RPMI7951 (cell line): Measurements from ENCODE around the gene TSPAN9. TPM values are rescaled to one million over a fixed set of nuclear protein-coding genes. Genes with fewer than 3 reads are reported as not detected.
A peak's percentile ranks its signal among the peaks of the same experiment; 100 is the strongest.

Experiments used
- DNase-seq: peaks from one replicate; pipeline ENCODE4 v3.0.0-alpha.2; 2012; ENCODE audit warnings: low read depth
- total RNA-seq: library from RNA; depleted of rRNA; stranded (reverse); fragments of >200 nt; shearing (Covaris generic); gene quantifications from 2 replicates; pipeline ENCODE4 v1.2.3, GENCODE V29; 2014

TSPAN9 gene
- total RNA-seq, 1 experiment from 2014 or later: 37.6 TPM

DNA sequence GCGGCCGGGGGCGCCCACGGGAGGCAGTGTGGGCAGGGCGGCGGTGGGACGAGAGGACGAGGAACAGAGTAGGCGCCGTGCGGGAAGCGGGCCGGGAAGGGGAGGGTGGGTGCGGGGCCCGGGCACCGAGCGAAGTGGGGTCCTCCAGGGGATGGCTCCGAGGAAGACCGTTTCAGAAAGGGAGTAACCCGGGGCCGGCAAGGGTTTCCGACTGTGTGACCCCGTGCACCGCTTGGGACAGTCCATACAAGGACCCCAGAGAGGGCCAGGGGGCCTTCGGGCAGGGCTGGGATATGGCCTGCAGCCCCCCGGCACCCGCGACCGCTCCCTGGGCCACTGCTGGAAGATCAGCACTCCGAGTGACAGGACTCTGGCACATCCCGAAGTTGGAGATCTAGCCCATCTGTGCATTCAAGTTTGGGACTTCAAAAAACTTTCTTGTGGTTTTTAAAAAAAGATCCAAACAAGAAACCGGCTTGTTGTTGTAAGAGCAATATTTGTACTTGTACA lies 448 bp downstream of the TSPAN9 start:
- DNase-seq: peak; percentile 34

- no peak for DNase-seq
These were observed 1.1 kb downstream of the TSPAN9 start for GRCh38 chr12:3078086-3078820.

DNA sequence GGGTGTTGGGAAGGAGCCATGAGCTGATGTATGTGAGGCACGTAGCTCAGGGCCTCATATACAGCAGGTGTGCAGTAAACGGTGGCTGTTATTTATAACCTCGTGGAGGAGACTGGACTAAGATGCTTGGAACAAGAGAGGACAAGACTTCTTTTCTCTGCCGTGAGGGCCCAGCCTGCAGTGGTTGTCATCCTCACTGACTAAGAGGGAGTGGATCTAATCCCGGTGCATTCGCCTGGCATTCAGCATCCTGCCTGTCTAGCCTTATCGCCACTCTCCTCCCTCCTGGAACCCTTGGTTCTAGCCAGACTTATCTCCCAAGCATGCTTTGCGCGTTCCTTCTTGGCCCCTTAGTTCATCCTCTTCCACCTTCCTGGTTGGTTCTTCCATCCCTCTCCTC lies 3.9 kb downstream of the TSPAN9 start:
- DNase-seq: no peak

- no peak for DNase-seq
These were observed 4.7 kb downstream of the TSPAN9 start for GRCh38 chr12:3081886-3082285.

GRCh38 chr12:3083241-3083920 lies 6.2 kb downstream of the TSPAN9 start:
- no peak for DNase-seq

GRCh38 chr12:3083921-3084347 lies 6.8 kb downstream of the TSPAN9 start:
- no peak for DNase-seq

- no peak for DNase-seq
These were observed 7.6 kb downstream of the TSPAN9 start for GRCh38 chr12:3084742-3085141.

GRCh38 chr12:3085341-3086139 lies 8.4 kb downstream of the TSPAN9 start:
- no peak for DNase-seq

GRCh38 chr12:3086211-3086610 lies 9.0 kb downstream of the TSPAN9 start:
- DNase-seq: no peak

DNA sequence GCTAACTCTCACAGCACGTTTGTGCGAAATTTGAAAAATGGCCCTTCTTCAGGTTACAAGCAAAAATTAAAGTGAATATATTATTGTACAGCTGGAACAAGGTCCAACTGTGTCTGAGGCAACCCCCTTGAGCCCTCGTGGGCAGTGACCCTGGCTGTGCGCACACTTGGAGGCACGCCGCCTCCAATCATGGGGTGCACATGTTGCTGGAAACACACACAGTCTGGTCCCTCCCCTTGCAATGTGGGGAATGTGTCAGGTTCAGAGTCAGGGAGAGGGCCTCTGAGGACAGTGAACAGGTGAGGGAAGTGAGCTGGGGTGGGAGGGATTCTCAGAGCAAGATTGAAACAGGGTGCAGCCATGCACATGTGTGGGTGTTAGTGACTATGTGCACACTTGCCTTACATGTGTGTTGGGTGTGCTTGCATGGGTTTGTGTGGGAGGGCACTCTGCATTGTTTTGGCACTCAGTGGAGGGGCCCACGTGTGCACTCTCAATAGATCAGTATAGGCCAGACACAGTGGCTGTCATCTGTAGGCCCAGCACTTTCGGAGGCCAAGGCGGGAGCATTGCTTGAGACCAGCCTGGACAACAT lies 9.6 kb downstream of the TSPAN9 start:
- no peak for DNase-seq

GRCh38 chr12:3087758-3088650 lies 10.8 kb downstream of the TSPAN9 start:
- DNase-seq: no peak

GRCh38 chr12:3089588-3089987 lies 12.4 kb downstream of the TSPAN9 start:
- no peak for DNase-seq

DNA sequence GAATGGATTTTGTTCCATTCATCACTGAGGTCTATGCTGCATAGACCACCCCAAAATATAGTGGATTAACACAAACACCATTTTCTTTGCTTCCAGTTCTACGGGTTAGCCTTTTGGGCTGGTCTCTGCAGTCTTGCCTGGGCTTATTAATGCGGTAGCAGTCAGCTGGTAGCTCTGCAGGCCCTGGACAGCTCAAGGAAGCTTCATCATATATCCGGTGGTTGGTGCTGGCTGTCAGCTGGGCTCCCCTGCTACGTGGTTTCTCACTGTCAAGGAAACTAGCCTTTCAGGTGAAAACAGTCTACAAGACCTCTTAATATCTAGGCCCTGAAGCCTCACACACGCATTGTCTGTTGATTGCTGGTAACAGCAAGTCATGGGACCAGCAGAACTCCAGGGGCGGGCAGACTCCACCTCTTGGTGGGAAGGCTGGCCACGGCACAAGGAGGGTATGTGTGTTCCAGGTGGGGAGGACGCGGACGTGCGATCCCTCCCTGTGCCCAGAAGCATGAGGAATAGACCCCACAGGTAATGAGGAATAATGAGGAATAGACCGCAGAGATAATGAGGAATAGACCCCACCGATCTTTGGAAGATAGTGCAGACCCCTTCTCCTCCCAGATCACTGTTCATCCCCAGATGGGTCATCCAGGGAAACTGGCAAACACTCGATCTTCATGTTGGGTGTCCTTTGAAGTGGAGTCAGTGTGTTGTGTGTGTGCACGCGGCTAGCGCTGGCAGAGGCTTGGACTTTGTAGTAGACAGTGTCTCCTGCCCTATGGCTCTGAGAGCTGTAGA lies 13.3 kb downstream of the TSPAN9 start:
- DNase-seq: no peak

DNA sequence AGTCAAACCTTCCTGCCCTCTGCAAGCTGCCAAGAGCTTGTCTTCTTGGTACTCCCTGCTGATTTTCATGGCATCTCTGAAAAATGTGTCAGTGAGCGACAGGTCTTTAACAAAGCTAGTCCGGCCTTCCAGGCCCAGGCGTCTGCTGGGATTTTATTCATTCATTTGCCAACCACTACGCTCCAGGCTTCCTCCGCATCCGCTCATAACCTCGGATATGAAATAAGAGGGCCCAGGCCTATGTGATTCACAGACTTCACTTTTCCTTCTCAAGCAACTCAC lies 13.8 kb downstream of the TSPAN9 start:
- DNase-seq: no peak

- DNase-seq: no peak
These were observed 14.4 kb downstream of the TSPAN9 start for GRCh38 chr12:3091382-3092241.

DNA sequence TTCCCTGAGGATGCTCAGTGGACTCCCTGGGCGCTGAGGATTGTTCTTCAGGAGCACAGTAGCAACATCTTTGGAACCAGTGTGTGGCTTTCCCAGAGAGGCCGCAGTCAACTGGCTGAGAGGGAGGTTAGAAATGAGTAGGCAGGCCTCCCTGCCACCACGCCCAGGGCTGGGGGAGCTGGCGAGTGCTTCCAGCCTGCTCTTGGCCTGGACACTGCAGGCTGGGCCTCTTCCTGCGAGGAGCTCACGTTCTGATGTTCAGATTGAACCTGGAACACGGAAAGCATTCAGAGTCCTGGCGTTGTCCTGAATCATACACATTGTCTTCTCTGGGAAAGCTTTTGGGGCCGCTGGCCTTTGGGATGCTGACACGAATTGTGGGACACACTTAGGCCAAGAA lies 15.6 kb downstream of the TSPAN9 start:
- no peak for DNase-seq

GRCh38 chr12:3097186-3097804 lies 20.1 kb downstream of the TSPAN9 start:
- peak; percentile 98 for DNase-seq

DNA sequence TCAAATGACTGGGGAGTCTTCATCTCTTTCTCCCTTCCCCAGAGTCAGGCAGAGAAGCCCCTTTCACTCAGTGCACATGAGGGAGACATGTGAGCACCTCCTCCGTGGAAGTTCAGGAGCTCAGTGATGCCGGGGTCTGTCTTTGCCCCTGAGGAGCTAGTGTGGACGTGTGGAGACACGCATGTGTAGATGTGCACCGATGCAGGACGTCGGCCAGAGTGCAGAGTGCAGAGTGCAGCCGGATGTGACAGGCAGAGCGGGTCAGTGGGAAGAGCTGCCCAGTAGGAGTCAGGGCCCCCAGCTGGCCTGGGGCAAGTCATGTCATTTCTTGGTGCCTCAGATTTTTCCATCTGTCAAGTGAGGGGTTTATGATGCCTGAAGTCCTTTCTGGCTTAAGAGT lies 20.7 kb downstream of the TSPAN9 start:
- DNase-seq: no peak

GRCh38 chr12:3098436-3098835 lies 21.3 kb downstream of the TSPAN9 start:
- DNase-seq: no peak
